GM12878 (cell line): ENCODE results near the gene LDLRAD4. TPM values are rescaled to one million over a fixed set of nuclear protein-coding genes. Genes with fewer than 3 reads are reported as not detected.

Experiments
- BCL11A ChIP-seq: IDR thresholded peaks from 2 replicates; pipeline ENCODE4 v1.6.1; 2011; ENCODE audit warnings: low read depth, low read length
- CHD4 ChIP-seq: fragments of 200-600 bp; sonication (generic); IDR thresholded peaks from 2 replicates; pipeline ENCODE4 v1.6.1; 2016; ENCODE audit warnings: mild to moderate bottlenecking
- E4F1 ChIP-seq: fragments of 450-650 bp; IDR thresholded peaks from 2 replicates; pipeline ENCODE4 v1.6.1; 2018; ENCODE audit warnings: borderline replicate concordance, mild to moderate bottlenecking; ENCODE audit not compliant: partially characterized antibody
- ELK1 ChIP-seq: IDR thresholded peaks from 2 replicates; pipeline ENCODE4 v1.6.1; 2012; ENCODE audit warnings: low read depth, low read length, improper control_type of control experiment
- FOXM1 ChIP-seq: IDR thresholded peaks from 2 replicates; pipeline ENCODE4 v1.6.1; 2012; ENCODE audit warnings: low read depth, mild to moderate bottlenecking, inconsistent platforms, low read length, moderate library complexity
- IKZF2 ChIP-seq, 2 experiments: fragments of 450-650 bp; IDR thresholded peaks; 2 replicates each; pipeline ENCODE4 v1.6.1; 2017; ENCODE audit warnings: mild to moderate bottlenecking in 2 of 2, moderate library complexity in 2 of 2
- MXI1 ChIP-seq: fragments of 150-350 bp; IDR thresholded peaks from 2 replicates; pipeline ENCODE4 v1.6.1; 2011; ENCODE audit warnings: low read depth, mild to moderate bottlenecking, inconsistent platforms, low read length, improper control_type of control experiment
- NRF1 ChIP-seq: conservative IDR thresholded peaks from 2 replicates; pipeline ENCODE4 v1.6.1; 2011; ENCODE audit warnings: mild to moderate bottlenecking, low read depth, low read length, improper control_type of control experiment
- REST ChIP-seq: IDR thresholded peaks from 2 replicates; pipeline ENCODE4 v1.6.1; 2012; ENCODE audit warnings: mild to moderate bottlenecking, low read depth, low read length
- SKIL ChIP-seq: fragments of 450-650 bp; IDR thresholded peaks from 2 replicates; pipeline ENCODE4 v1.6.1; 2017; ENCODE audit warnings: mild to moderate bottlenecking, low read depth, inconsistent platforms; ENCODE audit not compliant: poor library complexity, severe bottlenecking
- SMAD1 ChIP-seq: fragments of 450-650 bp; IDR thresholded peaks from 2 replicates; pipeline ENCODE4 v1.6.1; 2018; ENCODE audit warnings: mild to moderate bottlenecking, low read depth; ENCODE audit not compliant: partially characterized antibody
- TBL1XR1 ChIP-seq: IDR thresholded peaks from 2 replicates; pipeline ENCODE4 v1.6.1; 2012; ENCODE audit warnings: low read depth, low read length, improper control_type of control experiment
- USF1 ChIP-seq: IDR thresholded peaks from 2 replicates; pipeline ENCODE4 v1.6.1; 2011; ENCODE audit warnings: borderline replicate concordance, low read depth, mild to moderate bottlenecking, moderate library complexity, mixed read lengths, low read length; ENCODE audit not compliant: insufficient read depth; ENCODE audit errors: extremely low read length
- WRNIP1 ChIP-seq: IDR thresholded peaks from 2 replicates; pipeline ENCODE4 v1.6.1; 2011; ENCODE audit warnings: low read depth, low read length, improper control_type of control experiment, borderline replicate concordance
- ZNF274 ChIP-seq: IDR thresholded peaks from one replicate; pipeline ENCODE4 v1.8.0; 2011; ENCODE audit not compliant: insufficient read length, insufficient read depth
- ZNF384 ChIP-seq: IDR thresholded peaks from 2 replicates; pipeline ENCODE4 v1.6.1; 2012; ENCODE audit warnings: low read depth, mild to moderate bottlenecking, low read length, improper control_type of control experiment, borderline replicate concordance
- polyA plus RNA-seq, 11 experiments: library from polyadenylated mRNA; depleted of rRNA in 4 of 11; unstranded in 6 of 11; stranded (reverse) in 5 of 11; fragments of >200 nt; fragmentation: Nextera tagmentation in 4 of 11; fragmentation: Illumina TruSeq in 1 of 11; extraction: Ambion mirVana in 4 of 11; extraction: Trizol in 1 of 11; gene quantifications; 1 replicate in 1 of 11; 2 replicates in 10 of 11; pipeline versions ENCODE4 v1.2.1 to v1.2.3, GENCODE V29; 2011 to 2016; ENCODE audit warnings: inconsistent platforms in 2 of 11, missing spikeins in 2 of 11, low read depth in 1 of 11
- total RNA-seq, 4 experiments: library from RNA; depleted of rRNA in 3 of 4; stranded (reverse); fragments of >200 nt in 3 of 4; fragmentation: Illumina TruSeq in 1 of 4; extraction: Trizol in 1 of 4; gene quantifications; 2 replicates each; pipeline versions ENCODE4 v1.2.1 to v1.2.3, GENCODE V29; 2013 to 2021

Gene LDLRAD4
- total and polyA plus RNA-seq, 10 of the 15 experiments (the other 5 are each of a cell fraction or from before 2014, with no cell fraction given) = 2.7 to 16.8 (median 11.2) TPM

- TF ChIP-seq REST (0 out of 2 replicates have a peak, but pooled peaks have one; percentile 38), ZNF274 (no peak), E4F1 (peak; percentile 22), ELK1 (peak; percentile 51; the same call in 1 of the 2 replicates), ZNF384 (peak; percentile 61), BCL11A (peak; percentile 86), SMAD1 (peak; percentile 62), MXI1 (peak; percentile 73), CHD4 (no peak), WRNIP1 (no peak), IKZF2 (IDR thresholded peaks at IDR 0.05) (peak; percentile 91 to 94), NRF1 (no peak), SKIL (peak; percentile 100), FOXM1 (no peak), TBL1XR1 (peak; percentile 99), USF1 (no peak)
Measured at GRCh38 chr18:13612196-13612997, 393.8 kb downstream of the LDLRAD4 start (continued).
